ENCODE data around the gene FRMD3. TPM values are rescaled to one million over a fixed set of nuclear protein-coding genes. Genes with fewer than 3 reads are reported as not detected.

FRMD3 gene
- total RNA-seq, 4 donors from 2014 or later: 10.4 to 19.6 (median 16.4) TPM

DNA sequence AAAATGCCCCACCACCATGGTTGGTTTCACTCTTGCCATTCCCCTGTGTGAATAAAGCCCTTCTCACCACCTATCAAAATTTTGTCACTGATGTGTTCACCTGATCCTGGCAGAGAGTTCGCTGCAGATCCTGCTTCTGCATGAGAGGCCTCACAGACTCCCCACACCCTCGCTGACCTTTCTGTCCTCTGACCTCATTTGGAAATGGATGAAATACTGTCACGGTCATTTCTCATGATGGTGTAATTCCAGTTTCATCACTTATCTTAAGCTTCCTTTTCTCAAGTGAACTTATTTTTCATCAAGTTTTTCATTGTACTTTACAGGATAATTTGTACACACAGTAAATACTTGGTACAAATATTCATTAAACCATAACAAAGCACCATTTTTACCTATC, 131.3 kb downstream of the FRMD3 start:
- TF ChIP-seq, protein P1, sequence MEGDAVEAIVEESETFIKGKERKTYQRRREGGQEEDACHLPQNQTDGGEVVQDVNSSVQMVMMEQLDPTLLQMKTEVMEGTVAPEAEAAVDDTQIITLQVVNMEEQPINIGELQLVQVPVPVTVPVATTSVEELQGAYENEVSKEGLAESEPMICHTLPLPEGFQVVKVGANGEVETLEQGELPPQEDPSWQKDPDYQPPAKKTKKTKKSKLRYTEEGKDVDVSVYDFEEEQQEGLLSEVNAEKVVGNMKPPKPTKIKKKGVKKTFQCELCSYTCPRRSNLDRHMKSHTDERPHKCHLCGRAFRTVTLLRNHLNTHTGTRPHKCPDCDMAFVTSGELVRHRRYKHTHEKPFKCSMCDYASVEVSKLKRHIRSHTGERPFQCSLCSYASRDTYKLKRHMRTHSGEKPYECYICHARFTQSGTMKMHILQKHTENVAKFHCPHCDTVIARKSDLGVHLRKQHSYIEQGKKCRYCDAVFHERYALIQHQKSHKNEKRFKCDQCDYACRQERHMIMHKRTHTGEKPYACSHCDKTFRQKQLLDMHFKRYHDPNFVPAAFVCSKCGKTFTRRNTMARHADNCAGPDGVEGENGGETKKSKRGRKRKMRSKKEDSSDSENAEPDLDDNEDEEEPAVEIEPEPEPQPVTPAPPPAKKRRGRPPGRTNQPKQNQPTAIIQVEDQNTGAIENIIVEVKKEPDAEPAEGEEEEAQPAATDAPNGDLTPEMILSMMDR (IDR thresholded peaks at IDR 0.05; ENCODE audit: low read depth): no peak

DNA sequence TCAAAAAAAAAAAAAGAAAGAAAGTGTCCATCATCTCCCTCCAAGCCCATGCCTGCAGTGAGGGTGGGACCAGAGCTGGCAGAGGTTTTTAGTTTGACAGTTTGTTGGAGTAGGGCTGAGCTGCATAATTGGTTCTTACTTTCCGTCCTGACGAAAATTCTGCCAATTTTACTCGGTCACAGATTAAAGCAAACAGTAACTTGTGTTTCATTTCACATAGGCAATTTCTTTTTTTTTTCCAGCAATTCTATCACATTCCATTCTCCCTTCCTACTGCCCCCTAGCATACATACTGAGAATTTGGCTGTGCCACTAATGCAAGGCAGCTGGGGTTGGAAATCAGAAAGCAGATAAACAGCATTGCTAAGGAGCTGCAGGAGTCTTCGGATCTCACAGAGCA, 132.4 kb downstream of the FRMD3 start:
- TF ChIP-seq, protein P1 (IDR thresholded peaks at IDR 0.05; ENCODE audit: low read depth): no peak

GRCh38 chr9:83403527-83404238, 134.5 kb downstream of the FRMD3 start:
- TF ChIP-seq, protein P1 (IDR thresholded peaks at IDR 0.05; ENCODE audit: low read depth): no peak

- TF ChIP-seq, protein P1 (IDR thresholded peaks at IDR 0.05; ENCODE audit: low read depth): no peak
These were observed 136.8 kb downstream of the FRMD3 start for GRCh38 chr9:83401328-83401900.

GRCh38 chr9:83396813-83397212, 141.4 kb downstream of the FRMD3 start:
- TF ChIP-seq, protein P1 (IDR thresholded peaks at IDR 0.05; ENCODE audit: low read depth): no peak

DNA sequence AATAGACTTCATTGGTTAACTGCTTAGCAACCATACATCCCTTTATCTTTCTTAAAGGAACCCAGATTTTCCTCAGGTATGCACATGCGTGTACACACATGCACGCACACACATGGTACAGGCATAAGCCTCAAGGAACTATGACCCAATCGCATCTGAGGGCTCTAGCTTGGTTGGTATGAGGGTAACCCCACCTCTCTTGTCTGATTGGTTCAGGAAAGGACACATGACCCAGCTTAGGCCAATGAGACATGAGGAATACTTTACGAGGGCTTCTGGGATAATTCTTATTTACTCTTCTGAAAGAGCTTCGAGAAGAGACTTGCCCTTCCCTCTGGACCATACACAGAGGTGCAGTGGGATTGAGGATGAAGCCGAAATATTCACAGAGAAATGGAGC, 141.9 kb downstream of the FRMD3 start:
- TF ChIP-seq, protein P1 (IDR thresholded peaks at IDR 0.05; ENCODE audit: low read depth): no peak

DNA sequence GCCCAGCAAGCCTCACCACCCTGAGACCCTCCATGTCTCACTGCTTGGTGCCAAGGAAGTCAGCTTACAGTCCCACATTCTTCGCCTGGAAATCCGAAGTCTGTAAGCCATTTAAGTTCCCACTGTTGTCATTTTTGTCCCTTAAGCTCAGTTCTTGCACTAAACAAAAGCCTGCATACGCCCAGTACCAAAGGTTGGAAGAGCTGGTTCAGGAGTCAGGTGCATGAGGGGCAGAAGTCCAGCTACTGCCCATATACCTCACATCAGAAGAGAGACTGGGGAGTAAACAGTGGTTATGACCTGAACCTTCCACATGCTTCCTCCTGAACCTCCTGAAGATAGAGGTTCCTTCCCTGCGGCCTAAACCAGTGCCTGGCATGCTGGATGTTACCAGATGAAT, 146.0 kb downstream of the FRMD3 start:
- TF ChIP-seq, protein P1 (IDR thresholded peaks at IDR 0.05; ENCODE audit: low read depth): no peak
